K562 (cell line): ENCODE measurements around the gene NTN1. TPM values are rescaled to one million over a fixed set of nuclear protein-coding genes. Genes with fewer than 3 reads are reported as not detected.

Experiments used
- ATAC-seq: fragments of 200-7000 bp; cut with Tn5 transposase; 3 replicates; pipeline ENCODE4 v1.9.1; 2020; ENCODE audit warnings: moderate library complexity
- BruUV-seq: library from RNA; stranded (reverse); fragments of 400-500 nt; replicated peaks from 2 replicates; lab custom pipeline; 2021; lab: Mats Ljungman, UMichigan
- CTCF ChIA-PET: fragments of 300-600 bp; formaldehyde crosslinking; extraction: SDS; loops from one replicate; lab custom pipeline; 2021; ENCODE audit warnings: low intra/inter-chr PET ratio; lab: Yijun Ruan, JAX
- POLR2A ChIA-PET: fragments of 300-600, 350-650 bp; sonication (Branson Sonifier 250); formaldehyde crosslinking; extraction: SDS; loops from one replicate; lab custom pipeline; 2021; ENCODE audit warnings: antibody characterized with exemption, inconsistent platforms; lab: Yijun Ruan, JAX
- DNase-seq, 4 experiments: peaks; one replicate each; pipeline versions ENCODE4 v3.0.0 to v3.0.0-alpha.2; 2011 to 2018; ENCODE audit warnings: low spot score in 3 of 4, mixed read lengths in 3 of 4; ENCODE audit errors: extremely low read depth in 1 of 4
- FAIRE-seq: peaks from 2 replicates; lab custom pipeline; 2011; peaks lifted over from hg19 to GRCh38; lab: Jason Lieb, UNC
- H2AFZ ChIP-seq: 2 replicates; pipeline ENCODE4 v1.6.0; 2011; ENCODE audit warnings: low read depth, low read length, control low read depth, inconsistent platforms
- H3K27ac ChIP-seq: fragments of 200-600 bp; 3 replicates; pipeline ENCODE4 v1.8.0; 2011; ENCODE audit warnings: low read depth, mild to moderate bottlenecking, control low read depth, inconsistent platforms, low read length, moderate library complexity, mixed read lengths; ENCODE audit errors: extremely low read depth
- H3K27me3 ChIP-seq, 2 experiments: fragments of 300-600 bp in 1 of 2; 2 replicates in 1 of 2; 3 replicates in 1 of 2; pipeline versions ENCODE4 v1.6.0 to v1.8.0; 2011; ENCODE audit warnings: inconsistent platforms in 2 of 2, low read length in 2 of 2, mild to moderate bottlenecking in 1 of 2, mixed read lengths in 1 of 2, moderate library complexity in 1 of 2; ENCODE audit not compliant: control insufficient read depth in 2 of 2, insufficient read depth in 2 of 2
- H3K36me3 ChIP-seq: fragments of 300-600 bp; 3 replicates; pipeline ENCODE4 v1.8.0; 2011; ENCODE audit warnings: mild to moderate bottlenecking, low read length, inconsistent platforms; ENCODE audit not compliant: control insufficient read depth, insufficient read depth
- H3K4me1 ChIP-seq, 2 experiments: fragments of 200-600 bp in 1 of 2; replicated peaks in 1 of 2; 2 replicates in 1 of 2; 3 replicates in 1 of 2; pipeline versions ENCODE4 v1.5.1 to v1.8.0; 2011; ENCODE audit warnings: inconsistent platforms in 2 of 2, low read length in 2 of 2, mild to moderate bottlenecking in 1 of 2, mixed read lengths in 1 of 2, moderate library complexity in 1 of 2; ENCODE audit not compliant: control insufficient read depth in 2 of 2, insufficient read depth in 2 of 2
- H3K4me2 ChIP-seq: 2 replicates; pipeline ENCODE4 v1.6.1; 2011; ENCODE audit warnings: low read length, control low read depth, inconsistent platforms, mixed read lengths; ENCODE audit not compliant: insufficient read depth
- H3K4me3 ChIP-seq: fragments of 200-600 bp; sonication (generic), shearing (Covaris generic); 2 replicates; pipeline ENCODE4 v1.5.1; 2016; ENCODE audit warnings: control low read depth, inconsistent platforms
- H3K79me2 ChIP-seq: fragments of 200-600 bp; 3 replicates; pipeline ENCODE4 v1.8.0; 2011; ENCODE audit warnings: low read length, inconsistent platforms; ENCODE audit not compliant: control insufficient read depth, insufficient read depth
- H3K9ac ChIP-seq, 2 experiments: 2 replicates each; pipeline versions ENCODE4 v1.6.0 to v1.6.1; 2011; ENCODE audit warnings: low read depth in 2 of 2, low read length in 2 of 2, control low read depth in 1 of 2, inconsistent platforms in 1 of 2, mild to moderate bottlenecking in 1 of 2, mixed read lengths in 1 of 2; ENCODE audit not compliant: insufficient read depth in 1 of 2
- H3K9me1 ChIP-seq: one replicate; pipeline ENCODE4 v1.6.0; 2011; ENCODE audit warnings: inconsistent platforms, mild to moderate bottlenecking, low read length, moderate library complexity; ENCODE audit not compliant: control insufficient read depth, insufficient read depth
- H3K9me3 ChIP-seq: replicated peaks from 2 replicates; pipeline ENCODE4 v1.5.1; 2011; ENCODE audit warnings: low read depth, low read length, inconsistent platforms; ENCODE audit not compliant: control insufficient read depth, insufficient read depth
- H4K20me1 ChIP-seq: replicated peaks from 2 replicates; pipeline ENCODE4 v1.6.1; 2011; ENCODE audit warnings: low read length, inconsistent platforms, mixed read lengths; ENCODE audit not compliant: control insufficient read depth, insufficient read depth
- CBFA2T2 ChIP-seq: fragments of 450-650 bp; conservative IDR thresholded peaks from 2 replicates; pipeline ENCODE4 v1.6.1; 2017; ENCODE audit warnings: mild to moderate bottlenecking
- DNMT1 ChIP-seq: fragments of 450-650 bp; IDR thresholded peaks from 2 replicates; pipeline ENCODE4 v1.6.1; 2016; ENCODE audit warnings: antibody characterized with exemption, mild to moderate bottlenecking
- TARDBP ChIP-seq: fragments of 450-650 bp; IDR thresholded peaks from 2 replicates; pipeline ENCODE4 v1.6.1; 2016
- TBL1XR1 ChIP-seq, 2 experiments: IDR thresholded peaks; 2 replicates each; pipeline ENCODE4 v1.6.1; 2012; ENCODE audit warnings: improper control_type of control experiment in 2 of 2, low read length in 2 of 2, mild to moderate bottlenecking in 1 of 2
- ZBED1 ChIP-seq: IDR thresholded peaks from 2 replicates; pipeline ENCODE4 v1.6.1; 2014
- ZEB2 ChIP-seq: fragments of 450-650 bp; IDR thresholded peaks from 2 replicates; pipeline ENCODE4 v1.6.1; 2016
- ZFX ChIP-seq: sonication (generic); formaldehyde crosslinking; IDR thresholded peaks from 2 replicates; pipeline ENCODE4 v1.8.0; 2022; ENCODE audit warnings: mild to moderate bottlenecking, missing genetic modification reagents, moderate library complexity
- ZNF644 ChIP-seq: fragments of 200-800 bp; sonication (Bioruptor generic); IDR thresholded peaks from 2 replicates; pipeline ENCODE4 v1.6.1; 2016; ENCODE audit warnings: low read depth, missing genetic modification characterization, missing compliant biosample characterization
- ZNF696 ChIP-seq: fragments of 250-450 bp; sonication (Bioruptor Pico); conservative IDR thresholded peaks from 2 replicates; pipeline ENCODE4 v1.4.0; 2020; ENCODE audit warnings: mild to moderate bottlenecking, moderate library complexity
- ZNF780A ChIP-seq: fragments of 250-450 bp; sonication (Bioruptor Pico); IDR thresholded peaks from 2 replicates; pipeline ENCODE4 v1.5.0; 2021; ENCODE audit warnings: mild to moderate bottlenecking
- WGBS: fragments of 100-300 bp; shearing (Covaris generic); methylation state at CpG from one replicate; pipeline ENCODE4 v1.1.6; 2016; ENCODE audit warnings: low coverage, mixed read lengths; ENCODE audit not compliant: insufficient coverage; ENCODE audit errors: missing lambda C conversion rate; 5-methylcytosine and 5-hydroxymethylcytosine counted together
- in situ Hi-C: fragments of 300-500 bp; cut with MboI; formaldehyde crosslinking; loops from 4 replicates; pipeline ENCODE4 v1.15.0; 2018; ENCODE audit warnings: inconsistent platforms, mixed read lengths
- intact Hi-C: fragments of 100-400 bp; cut with micrococcal nuclease; formaldehyde crosslinking; loops from 2 replicates; pipeline ENCODE4 v1.14.2; 2022
- polyA plus RNA-seq, 8 experiments: library from polyadenylated mRNA; depleted of rRNA in 4 of 8; stranded (reverse) in 5 of 8; unstranded in 3 of 8; fragments of >200 nt; fragmentation: Nextera tagmentation in 2 of 8; fragmentation: Illumina TruSeq in 1 of 8; extraction: Ambion mirVana in 2 of 8; extraction: Trizol in 1 of 8; gene quantifications; 2 replicates each; pipeline versions ENCODE4 v1.2.1 to v1.2.3, GENCODE V29; 2011 to 2014; ENCODE audit warnings: inconsistent platforms in 1 of 8, missing spikeins in 1 of 8
- total RNA-seq, 7 experiments: library from RNA; depleted of rRNA in 6 of 7; stranded (reverse); fragments of >200 nt in 6 of 7; fragmentation: Illumina TruSeq in 2 of 7; extraction: Trizol in 2 of 7; gene quantifications; 2 replicates each; pipeline versions ENCODE4 v1.2.1 to v1.2.3, GENCODE V29; 2011 to 2021; ENCODE audit warnings: low replicate concordance in 1 of 7
- TF ChIP-seq, protein P1 (sequence below): IDR thresholded peaks from 2 replicates; pipeline ENCODE4 v1.6.1; 2014; ENCODE audit warnings: antibody characterized with exemption
- TF ChIP-seq, protein P2 (sequence below): IDR thresholded peaks from 3 replicates; pipeline ENCODE4 v1.6.1; 2011; ENCODE audit warnings: borderline replicate concordance, mild to moderate bottlenecking, moderate library complexity; ENCODE audit not compliant: insufficient read length; ENCODE audit errors: extremely low read depth
- TF ChIP-seq, protein P3 (sequence below): fragments of 250-450 bp; sonication (Bioruptor Pico); IDR thresholded peaks from 2 replicates; pipeline ENCODE4 v1.4.0; 2020; ENCODE audit warnings: mild to moderate bottlenecking, moderate library complexity, borderline replicate concordance
- TF ChIP-seq, protein P4 (sequence below): sonication (generic); formaldehyde crosslinking; IDR thresholded peaks from 2 replicates; pipeline ENCODE4 v1.8.1; 2022; ENCODE audit warnings: missing genetic modification reagents

Gene NTN1
- total and polyA plus RNA-seq, 9 of the 15 experiments (the other 6 are each of a cell fraction or from before 2014, with no cell fraction given), result 0.02 TPM; not detected in 8

DNA sequence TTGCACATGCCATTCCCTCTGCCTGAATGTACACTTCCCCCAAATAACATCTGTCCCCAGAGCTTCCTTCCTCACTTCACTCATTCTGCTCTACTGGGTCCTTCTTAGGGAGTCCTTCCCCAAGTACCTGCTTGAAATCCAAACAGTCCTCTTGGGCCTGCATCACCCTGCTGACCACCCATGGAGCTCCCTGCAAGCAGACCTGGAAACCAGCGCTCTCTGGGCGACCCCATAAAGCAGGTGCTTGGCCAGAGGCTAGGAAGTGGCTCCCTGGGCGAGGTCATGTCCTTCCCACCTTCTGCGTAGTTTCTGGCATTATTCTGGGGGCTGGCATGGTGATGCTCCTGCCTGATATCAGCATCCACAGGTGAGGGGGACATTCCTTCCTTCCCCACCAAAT lies 12.2 kb upstream of the NTN1 start:
- Histone ChIP-seq H3K79me2 (no peaks in the 10 kb centered on the region), H3K4me1 (no peaks in the 10 kb centered on the region), H3K4me3 (no peak overlapping the region), H3K9me1 (no peaks in the 10 kb centered on the region), H3K27ac (no peak overlapping the region), H3K9ac (no peak overlapping the region), H3K36me3 (no peaks in the 10 kb centered on the region), H2AFZ (no peak overlapping the region), H3K4me2 (no peak overlapping the region), H3K27me3 (peaks cover 0 to 17% of the 10 kb centered on the region in 2 experiments; a peak in 2 of 5 replicates), H3K9me3 (no peaks in the 10 kb centered on the region), H4K20me1 (no peaks in the 10 kb centered on the region)
- ATAC-seq, result no peak
- POLR2A ChIA-PET, result no interaction called here
- TF ChIP-seq ZNF696 (CRISPR knock-in tag) (no peak), TBL1XR1 (IDR thresholded peaks at IDR 0.05; ENCODE audit: low read length in 2 of 2) (no peak), ZEB2 (no peak), CBFA2T2 (no peak), DNMT1 (no peak), ZBED1 (no peak), TARDBP (no peak), ZNF644 (tag) (no peak), ZFX (CRISPR knock-in tag) (no peak), ZNF780A (CRISPR knock-in tag) (no peak)
- TF ChIP-seq, protein P1, sequence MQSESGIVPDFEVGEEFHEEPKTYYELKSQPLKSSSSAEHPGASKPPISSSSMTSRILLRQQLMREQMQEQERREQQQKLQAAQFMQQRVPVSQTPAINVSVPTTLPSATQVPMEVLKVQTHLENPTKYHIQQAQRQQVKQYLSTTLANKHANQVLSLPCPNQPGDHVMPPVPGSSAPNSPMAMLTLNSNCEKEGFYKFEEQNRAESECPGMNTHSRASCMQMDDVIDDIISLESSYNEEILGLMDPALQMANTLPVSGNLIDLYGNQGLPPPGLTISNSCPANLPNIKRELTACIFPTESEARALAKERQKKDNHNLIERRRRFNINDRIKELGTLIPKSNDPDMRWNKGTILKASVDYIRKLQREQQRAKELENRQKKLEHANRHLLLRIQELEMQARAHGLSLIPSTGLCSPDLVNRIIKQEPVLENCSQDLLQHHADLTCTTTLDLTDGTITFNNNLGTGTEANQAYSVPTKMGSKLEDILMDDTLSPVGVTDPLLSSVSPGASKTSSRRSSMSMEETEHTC, result no peak
- TF ChIP-seq, protein P2, sequence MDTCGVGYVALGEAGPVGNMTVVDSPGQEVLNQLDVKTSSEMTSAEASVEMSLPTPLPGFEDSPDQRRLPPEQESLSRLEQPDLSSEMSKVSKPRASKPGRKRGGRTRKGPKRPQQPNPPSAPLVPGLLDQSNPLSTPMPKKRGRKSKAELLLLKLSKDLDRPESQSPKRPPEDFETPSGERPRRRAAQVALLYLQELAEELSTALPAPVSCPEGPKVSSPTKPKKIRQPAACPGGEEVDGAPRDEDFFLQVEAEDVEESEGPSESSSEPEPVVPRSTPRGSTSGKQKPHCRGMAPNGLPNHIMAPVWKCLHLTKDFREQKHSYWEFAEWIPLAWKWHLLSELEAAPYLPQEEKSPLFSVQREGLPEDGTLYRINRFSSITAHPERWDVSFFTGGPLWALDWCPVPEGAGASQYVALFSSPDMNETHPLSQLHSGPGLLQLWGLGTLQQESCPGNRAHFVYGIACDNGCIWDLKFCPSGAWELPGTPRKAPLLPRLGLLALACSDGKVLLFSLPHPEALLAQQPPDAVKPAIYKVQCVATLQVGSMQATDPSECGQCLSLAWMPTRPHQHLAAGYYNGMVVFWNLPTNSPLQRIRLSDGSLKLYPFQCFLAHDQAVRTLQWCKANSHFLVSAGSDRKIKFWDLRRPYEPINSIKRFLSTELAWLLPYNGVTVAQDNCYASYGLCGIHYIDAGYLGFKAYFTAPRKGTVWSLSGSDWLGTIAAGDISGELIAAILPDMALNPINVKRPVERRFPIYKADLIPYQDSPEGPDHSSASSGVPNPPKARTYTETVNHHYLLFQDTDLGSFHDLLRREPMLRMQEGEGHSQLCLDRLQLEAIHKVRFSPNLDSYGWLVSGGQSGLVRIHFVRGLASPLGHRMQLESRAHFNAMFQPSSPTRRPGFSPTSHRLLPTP, result no peak
- TF ChIP-seq, protein P3, sequence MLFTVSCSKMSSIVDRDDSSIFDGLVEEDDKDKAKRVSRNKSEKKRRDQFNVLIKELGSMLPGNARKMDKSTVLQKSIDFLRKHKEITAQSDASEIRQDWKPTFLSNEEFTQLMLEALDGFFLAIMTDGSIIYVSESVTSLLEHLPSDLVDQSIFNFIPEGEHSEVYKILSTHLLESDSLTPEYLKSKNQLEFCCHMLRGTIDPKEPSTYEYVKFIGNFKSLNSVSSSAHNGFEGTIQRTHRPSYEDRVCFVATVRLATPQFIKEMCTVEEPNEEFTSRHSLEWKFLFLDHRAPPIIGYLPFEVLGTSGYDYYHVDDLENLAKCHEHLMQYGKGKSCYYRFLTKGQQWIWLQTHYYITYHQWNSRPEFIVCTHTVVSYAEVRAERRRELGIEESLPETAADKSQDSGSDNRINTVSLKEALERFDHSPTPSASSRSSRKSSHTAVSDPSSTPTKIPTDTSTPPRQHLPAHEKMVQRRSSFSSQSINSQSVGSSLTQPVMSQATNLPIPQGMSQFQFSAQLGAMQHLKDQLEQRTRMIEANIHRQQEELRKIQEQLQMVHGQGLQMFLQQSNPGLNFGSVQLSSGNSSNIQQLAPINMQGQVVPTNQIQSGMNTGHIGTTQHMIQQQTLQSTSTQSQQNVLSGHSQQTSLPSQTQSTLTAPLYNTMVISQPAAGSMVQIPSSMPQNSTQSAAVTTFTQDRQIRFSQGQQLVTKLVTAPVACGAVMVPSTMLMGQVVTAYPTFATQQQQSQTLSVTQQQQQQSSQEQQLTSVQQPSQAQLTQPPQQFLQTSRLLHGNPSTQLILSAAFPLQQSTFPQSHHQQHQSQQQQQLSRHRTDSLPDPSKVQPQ, result no peak
- TF ChIP-seq, protein P4, sequence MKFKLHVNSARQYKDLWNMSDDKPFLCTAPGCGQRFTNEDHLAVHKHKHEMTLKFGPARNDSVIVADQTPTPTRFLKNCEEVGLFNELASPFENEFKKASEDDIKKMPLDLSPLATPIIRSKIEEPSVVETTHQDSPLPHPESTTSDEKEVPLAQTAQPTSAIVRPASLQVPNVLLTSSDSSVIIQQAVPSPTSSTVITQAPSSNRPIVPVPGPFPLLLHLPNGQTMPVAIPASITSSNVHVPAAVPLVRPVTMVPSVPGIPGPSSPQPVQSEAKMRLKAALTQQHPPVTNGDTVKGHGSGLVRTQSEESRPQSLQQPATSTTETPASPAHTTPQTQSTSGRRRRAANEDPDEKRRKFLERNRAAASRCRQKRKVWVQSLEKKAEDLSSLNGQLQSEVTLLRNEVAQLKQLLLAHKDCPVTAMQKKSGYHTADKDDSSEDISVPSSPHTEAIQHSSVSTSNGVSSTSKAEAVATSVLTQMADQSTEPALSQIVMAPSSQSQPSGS, result no peak
- no peak for FAIRE-seq
- WGBS, result 0% methylated on average over 2 of the region's 4 CpGs
- no peak for DNase-seq
- CTCF ChIA-PET, result no interaction called here
- no TSS peak for BruUV-seq
- in situ Hi-C loops, result no loop called here
- intact Hi-C loops, result no loop called here
